ENCODE measurements around the gene GAPDH.

- TF ChIP-seq CTCF (IDR thresholded peaks at IDR 0.05) (no peak), POLR2A (IDR thresholded peaks at IDR 0.05; ENCODE audit: low read length) (no peak), CHD2 (IDR thresholded peaks at IDR 0.05; ENCODE audit: low read length, partially characterized antibody) (no peak), BHLHE40 (IDR thresholded peaks at IDR 0.05; ENCODE audit: low read depth, low read length) (no peak), RNF2 (IDR thresholded peaks at IDR 0.05; ENCODE audit: borderline replicate concordance, low read depth) (no peak), CHD4 (IDR thresholded peaks at IDR 0.05; ENCODE audit: borderline replicate concordance) (no peak), PBX3 (IDR thresholded peaks at IDR 0.05) (no peak), E2F6 (IDR thresholded peaks at IDR 0.05; ENCODE audit: borderline replicate concordance, low read depth) (no peak), KDM5A (IDR thresholded peaks at IDR 0.05) (no peak), MYC (IDR thresholded peaks at IDR 0.05; ENCODE audit: borderline replicate concordance, low read length) (no peak)
These were observed 38.7 kb downstream of the GAPDH start for GRCh38 chr12:6573001-6573400.

All from A549 (cell line).